ENCODE measurements around the gene KIAA0825. TPM values are rescaled to one million over a fixed set of nuclear protein-coding genes. Genes with fewer than 3 reads are reported as not detected.
"Not testable (repeated sequence)": the region's sequence is repeated elsewhere in the genome, so short reads cannot be mapped to it uniquely, and the experiment has no call there.

KIAA0825 gene
- total RNA-seq, 1 donor from 2014 or later: 5.0 TPM

DNA sequence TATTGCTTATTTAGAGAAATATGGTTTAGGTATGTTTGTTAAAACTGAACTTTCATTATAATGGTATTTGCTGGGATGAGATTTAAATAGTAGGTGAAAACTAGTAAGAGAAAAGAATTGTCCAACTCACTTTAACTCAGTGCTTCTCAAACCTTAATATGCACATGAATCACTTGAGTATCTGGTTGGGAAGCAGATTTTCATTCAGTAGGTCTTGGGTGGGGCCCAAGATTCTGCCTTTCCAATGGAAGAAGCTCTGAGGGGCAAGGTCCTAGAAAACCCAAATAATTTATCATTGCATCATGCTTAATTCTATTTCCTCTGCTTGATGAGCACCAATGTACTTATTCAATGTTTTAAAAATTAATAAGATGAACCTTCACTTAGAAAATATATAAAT, 262.6 kb downstream of the KIAA0825 start:
- peaks cover 12% of the 10 kb centered on the region for H3K9me3 Mint-ChIP-seq (ENCODE audit: unreplicated experiment)
- H3K4me1 Mint-ChIP-seq (ENCODE audit: unreplicated experiment): no peaks in the 10 kb centered on the region
- H3K27ac Mint-ChIP-seq (ENCODE audit: unreplicated experiment): no peak overlapping the region
- H3K4me3 Mint-ChIP-seq (ENCODE audit: unreplicated experiment): no peak overlapping the region
- TF ChIP-seq, protein P1, sequence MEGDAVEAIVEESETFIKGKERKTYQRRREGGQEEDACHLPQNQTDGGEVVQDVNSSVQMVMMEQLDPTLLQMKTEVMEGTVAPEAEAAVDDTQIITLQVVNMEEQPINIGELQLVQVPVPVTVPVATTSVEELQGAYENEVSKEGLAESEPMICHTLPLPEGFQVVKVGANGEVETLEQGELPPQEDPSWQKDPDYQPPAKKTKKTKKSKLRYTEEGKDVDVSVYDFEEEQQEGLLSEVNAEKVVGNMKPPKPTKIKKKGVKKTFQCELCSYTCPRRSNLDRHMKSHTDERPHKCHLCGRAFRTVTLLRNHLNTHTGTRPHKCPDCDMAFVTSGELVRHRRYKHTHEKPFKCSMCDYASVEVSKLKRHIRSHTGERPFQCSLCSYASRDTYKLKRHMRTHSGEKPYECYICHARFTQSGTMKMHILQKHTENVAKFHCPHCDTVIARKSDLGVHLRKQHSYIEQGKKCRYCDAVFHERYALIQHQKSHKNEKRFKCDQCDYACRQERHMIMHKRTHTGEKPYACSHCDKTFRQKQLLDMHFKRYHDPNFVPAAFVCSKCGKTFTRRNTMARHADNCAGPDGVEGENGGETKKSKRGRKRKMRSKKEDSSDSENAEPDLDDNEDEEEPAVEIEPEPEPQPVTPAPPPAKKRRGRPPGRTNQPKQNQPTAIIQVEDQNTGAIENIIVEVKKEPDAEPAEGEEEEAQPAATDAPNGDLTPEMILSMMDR (IDR thresholded peaks at IDR 0.05): no peak
- no peaks in the 10 kb centered on the region for H3K36me3 Mint-ChIP-seq (ENCODE audit: unreplicated experiment)
- H3K27me3 Mint-ChIP-seq (ENCODE audit: unreplicated experiment): no peaks in the 10 kb centered on the region
- DNase-seq (ENCODE audit: extremely low spot score, unreplicated experiment): no peak

DNA sequence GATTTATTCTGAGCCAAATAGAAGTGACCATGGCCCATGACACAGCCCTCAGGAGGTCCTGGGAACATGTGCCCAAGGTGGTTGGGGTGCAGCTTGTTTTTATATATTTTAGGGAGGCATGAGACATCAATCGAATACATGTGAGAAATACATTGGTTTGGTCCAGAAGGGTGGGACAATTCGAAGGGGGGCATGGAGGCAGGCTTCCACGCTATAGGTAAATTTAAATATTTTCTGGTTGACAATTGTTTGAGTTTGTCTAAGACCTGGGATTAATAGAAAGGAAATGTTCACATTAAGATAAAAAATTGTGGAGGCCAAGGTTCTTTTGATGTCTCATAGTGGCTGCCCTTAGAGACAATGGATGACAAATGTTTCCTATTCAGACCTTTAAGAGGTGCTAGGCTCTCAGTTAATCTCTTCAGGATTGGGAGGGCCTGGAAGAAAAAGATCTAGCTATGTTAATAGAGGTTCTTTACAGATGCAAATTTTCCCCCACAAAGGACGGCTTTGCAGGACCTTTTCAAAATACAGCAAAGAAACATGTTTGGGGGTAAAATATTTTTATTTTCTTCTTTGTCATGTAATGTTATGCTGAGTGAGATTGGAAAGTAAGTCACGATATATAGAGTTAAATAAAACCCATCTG, 263.4 kb downstream of the KIAA0825 start:
- H3K9me3 Mint-ChIP-seq (ENCODE audit: unreplicated experiment): peaks cover 12% of the 10 kb centered on the region
- not testable (repeated sequence) for H3K4me1 Mint-ChIP-seq (ENCODE audit: unreplicated experiment)

DNA sequence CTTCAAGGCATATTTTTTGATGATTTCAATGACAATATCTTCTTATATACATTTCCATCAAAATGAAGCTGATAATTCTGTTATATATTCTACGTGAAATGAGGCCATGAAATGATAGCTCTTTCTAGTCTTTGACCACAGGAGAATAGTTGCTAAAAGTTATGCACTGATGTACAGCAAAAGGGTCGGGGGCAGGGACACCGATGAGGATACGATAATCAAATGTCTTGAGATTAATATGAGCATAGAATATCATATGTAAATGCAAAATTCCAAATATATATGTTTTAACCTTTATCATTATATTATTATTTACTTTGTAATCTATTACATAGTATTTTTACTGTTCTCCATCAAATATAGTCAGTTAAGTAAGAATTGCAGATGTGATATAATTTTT, 264.8 kb downstream of the KIAA0825 start:
- DNase-seq (ENCODE audit: extremely low spot score, unreplicated experiment): no peak
- H3K27ac Mint-ChIP-seq (ENCODE audit: unreplicated experiment): no peak overlapping the region
- H3K4me3 Mint-ChIP-seq (ENCODE audit: unreplicated experiment): no peak overlapping the region
- no peaks in the 10 kb centered on the region for H3K27me3 Mint-ChIP-seq (ENCODE audit: unreplicated experiment)
- H3K36me3 Mint-ChIP-seq (ENCODE audit: unreplicated experiment): no peaks in the 10 kb centered on the region
- TF ChIP-seq, protein P1 (IDR thresholded peaks at IDR 0.05): no peak
- H3K4me1 Mint-ChIP-seq (ENCODE audit: unreplicated experiment): no peaks in the 10 kb centered on the region
- H3K9me3 Mint-ChIP-seq (ENCODE audit: unreplicated experiment): peaks cover 12% of the 10 kb centered on the region

More for the DNA sequence above, 263.4 kb downstream of the KIAA0825 start:
- not testable (repeated sequence) for H3K27me3 Mint-ChIP-seq (ENCODE audit: unreplicated experiment); H3K36me3 Mint-ChIP-seq (ENCODE audit: unreplicated experiment); H3K27ac Mint-ChIP-seq (ENCODE audit: unreplicated experiment); H3K4me3 Mint-ChIP-seq (ENCODE audit: unreplicated experiment); DNase-seq (ENCODE audit: extremely low spot score, unreplicated experiment)

DNA sequence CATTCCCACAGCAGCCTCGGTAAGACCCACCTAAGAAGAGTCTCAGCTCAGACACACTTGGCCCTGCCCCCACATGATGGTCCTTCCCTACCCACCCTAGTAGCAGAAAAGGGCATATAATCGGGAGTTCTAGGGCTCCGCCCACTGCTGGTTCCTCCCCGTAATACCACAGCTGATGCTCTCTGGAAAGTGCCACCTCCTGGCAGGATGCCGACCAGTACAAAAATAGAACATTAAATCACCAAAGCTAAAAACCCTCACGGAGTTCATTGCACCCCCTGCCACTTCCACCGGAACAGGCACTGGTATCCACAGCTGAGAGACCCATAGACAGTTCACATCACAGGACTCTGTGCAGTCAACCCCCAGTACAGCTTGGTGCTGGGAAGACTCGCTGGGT, 271.3 kb downstream of the KIAA0825 start:
- peaks cover 16% of the 10 kb centered on the region for H3K9me3 Mint-ChIP-seq (ENCODE audit: unreplicated experiment)
- no peaks in the 10 kb centered on the region for H3K4me1 Mint-ChIP-seq (ENCODE audit: unreplicated experiment)
- no peak overlapping the region for H3K4me3 Mint-ChIP-seq (ENCODE audit: unreplicated experiment)
- TF ChIP-seq, protein P1 (IDR thresholded peaks at IDR 0.05): no peak
- no peaks in the 10 kb centered on the region for H3K36me3 Mint-ChIP-seq (ENCODE audit: unreplicated experiment)
- H3K27ac Mint-ChIP-seq (ENCODE audit: unreplicated experiment): no peak overlapping the region
- H3K27me3 Mint-ChIP-seq (ENCODE audit: unreplicated experiment): no peaks in the 10 kb centered on the region
- no peak for DNase-seq (ENCODE audit: extremely low spot score, unreplicated experiment)

DNA sequence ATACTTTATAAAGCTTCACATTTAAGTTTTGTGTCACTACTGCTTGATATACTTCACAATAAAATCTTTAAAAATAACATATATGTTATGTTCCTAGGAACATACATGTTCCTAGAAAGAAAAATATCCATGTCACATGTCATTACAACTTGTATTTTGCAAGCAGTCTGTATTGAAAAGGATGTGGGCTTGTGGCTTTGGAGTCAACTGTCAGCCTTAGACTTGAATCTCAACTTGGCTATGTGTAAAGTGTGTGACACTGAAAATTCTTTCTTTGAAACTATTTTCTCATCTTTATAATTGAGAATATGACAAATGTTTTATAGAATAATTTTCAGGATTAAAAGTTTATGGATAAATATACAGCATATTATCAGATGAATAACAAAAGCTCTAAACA, 273.1 kb downstream of the KIAA0825 start:
- no peaks in the 10 kb centered on the region for H3K36me3 Mint-ChIP-seq (ENCODE audit: unreplicated experiment)
- H3K27ac Mint-ChIP-seq (ENCODE audit: unreplicated experiment): no peak overlapping the region
- H3K4me3 Mint-ChIP-seq (ENCODE audit: unreplicated experiment): no peak overlapping the region
- H3K27me3 Mint-ChIP-seq (ENCODE audit: unreplicated experiment): no peaks in the 10 kb centered on the region
- H3K4me1 Mint-ChIP-seq (ENCODE audit: unreplicated experiment): no peaks in the 10 kb centered on the region
- peaks cover 8% of the 10 kb centered on the region for H3K9me3 Mint-ChIP-seq (ENCODE audit: unreplicated experiment)
- TF ChIP-seq, protein P1 (IDR thresholded peaks at IDR 0.05): no peak
- no peak for DNase-seq (ENCODE audit: extremely low spot score, unreplicated experiment)

Measured in osteocyte (in vitro differentiated cells).